ENCODE measurements around the gene PTPRN2.
"Not testable (repeated sequence)": the region's sequence is repeated elsewhere in the genome, so short reads cannot be mapped to it uniquely, and the experiment has no call there.

The PTPRN2 gene

DNA sequence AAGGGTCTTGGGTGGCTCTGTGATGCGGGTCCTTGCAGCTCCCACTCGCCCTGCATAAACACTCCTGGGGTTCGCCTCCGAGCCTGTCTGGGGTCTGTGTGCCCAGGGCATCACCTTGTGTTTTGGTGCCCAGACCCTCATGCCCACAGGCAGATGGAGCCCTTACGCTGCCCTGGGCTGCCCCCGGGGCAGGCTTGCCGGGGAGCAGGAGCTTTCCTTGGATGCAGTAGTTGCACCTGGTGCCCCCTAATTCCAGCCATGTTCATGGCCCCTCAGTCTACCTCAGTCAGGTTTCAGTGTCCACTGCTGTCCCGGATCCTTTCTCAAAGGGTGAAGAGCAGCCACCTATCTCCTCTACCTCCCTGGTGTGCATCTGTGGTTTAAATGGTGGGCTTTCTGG, 396.0 kb downstream of the PTPRN2 start:
- FAIRE-seq, result no peak

DNA sequence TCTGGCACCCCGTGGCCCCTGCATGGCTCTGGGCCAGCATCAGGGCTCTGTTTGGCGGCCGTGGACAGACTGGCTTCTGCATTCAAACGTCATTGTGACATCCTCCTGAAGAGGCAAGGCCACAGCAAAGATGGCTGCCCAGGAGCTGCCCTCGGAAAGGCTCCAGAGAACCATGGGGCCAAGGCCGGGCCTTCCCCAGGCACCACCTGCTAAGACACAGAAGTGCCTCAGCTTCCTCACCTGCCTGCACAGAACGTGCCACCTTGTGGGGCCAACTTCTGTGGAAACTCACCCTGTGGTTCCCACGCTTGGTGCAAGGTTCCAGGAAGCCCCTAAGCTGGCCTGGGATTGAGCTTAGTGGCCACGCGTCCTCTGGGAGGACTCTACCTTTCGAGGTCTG, 396.9 kb downstream of the PTPRN2 start:
- no peak for FAIRE-seq

DNA sequence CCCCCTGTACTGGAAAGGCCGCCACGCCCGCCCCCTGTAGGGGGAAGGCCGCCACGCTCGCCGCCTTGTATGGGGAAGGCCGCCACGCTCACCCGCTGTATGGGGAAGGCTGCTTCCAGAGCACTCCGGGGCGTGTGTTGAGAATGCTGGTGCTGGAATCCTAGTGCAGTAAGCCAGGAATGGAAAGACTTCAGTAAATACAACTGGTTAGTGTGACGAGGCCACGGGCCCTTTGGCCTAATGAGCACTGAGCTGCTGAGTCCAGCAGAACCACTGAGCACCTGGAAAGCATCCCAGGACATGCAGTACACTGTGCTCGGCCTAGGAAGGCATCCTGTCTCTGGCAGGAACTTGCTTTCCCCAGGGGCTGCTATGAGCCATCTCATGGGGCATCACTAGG, 398.9 kb downstream of the PTPRN2 start:
- no peak for FAIRE-seq

DNA sequence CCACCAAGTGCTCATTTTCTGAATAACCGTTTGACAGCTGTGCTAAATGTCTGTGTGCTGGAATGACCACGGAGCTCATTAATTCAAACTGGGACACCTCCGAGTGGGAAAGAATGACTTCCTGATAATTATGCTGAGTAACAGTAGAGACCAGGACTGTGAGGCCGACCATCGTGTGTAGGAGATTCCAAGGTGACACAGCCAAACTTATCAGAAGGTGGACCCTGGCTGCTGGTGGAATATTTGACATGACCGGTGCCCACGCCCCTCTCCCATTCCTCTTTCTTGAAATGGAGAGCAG, 400.0 kb downstream of the PTPRN2 start:
- FAIRE-seq, result no peak

DNA sequence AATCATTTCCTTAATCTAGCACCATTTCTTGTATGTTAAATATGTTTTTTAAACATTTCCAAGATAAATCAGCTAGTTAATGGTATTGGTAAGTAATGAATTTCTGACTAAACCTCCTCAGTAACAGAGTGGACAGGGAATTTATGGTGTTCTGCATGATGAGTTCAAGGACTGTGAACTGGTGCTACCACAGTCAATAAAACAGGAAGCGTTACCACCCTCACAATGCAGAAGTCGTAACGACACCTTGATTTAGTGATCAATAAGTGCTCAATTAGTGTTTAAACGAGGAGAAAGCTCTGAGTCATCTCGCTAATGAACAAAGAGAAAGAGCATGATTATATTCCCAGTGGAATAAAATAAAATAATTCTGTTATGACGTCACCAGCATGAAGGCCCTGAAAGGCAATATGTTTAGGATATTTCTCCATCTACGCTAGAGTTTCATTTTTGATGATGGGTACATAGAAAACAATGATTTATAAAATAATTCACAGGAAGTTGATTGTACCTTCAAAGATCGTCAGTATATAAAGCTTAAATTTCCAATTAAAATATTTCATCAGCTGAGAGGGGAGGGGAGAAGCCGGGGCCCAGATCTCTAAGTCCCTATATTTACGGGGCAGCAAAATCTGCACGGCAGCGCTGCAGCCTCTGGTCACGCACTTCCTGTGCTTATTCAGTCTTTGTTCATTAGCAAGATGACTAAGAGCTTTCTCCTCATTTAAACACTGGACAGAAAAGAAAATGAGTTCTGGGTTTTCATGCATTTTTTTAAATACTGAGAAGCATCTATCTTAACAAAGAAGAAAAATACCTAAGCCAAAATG, 400.5 kb downstream of the PTPRN2 start:
- no peak for FAIRE-seq

GRCh38 chr7:158186406-158186805, 401.2 kb downstream of the PTPRN2 start:
- no peak for FAIRE-seq

- FAIRE-seq, result no peak
Measured at GRCh38 chr7:158185653-158186052, 402.0 kb downstream of the PTPRN2 start.

- FAIRE-seq, result no peak
Measured at GRCh38 chr7:158183431-158183830, 404.2 kb downstream of the PTPRN2 start.

GRCh38 chr7:158176561-158177173, 411.0 kb downstream of the PTPRN2 start:
- FAIRE-seq, result no peak

- no peak for FAIRE-seq
Measured at GRCh38 chr7:158175779-158176178, 411.8 kb downstream of the PTPRN2 start.

GRCh38 chr7:158174947-158175346, 412.7 kb downstream of the PTPRN2 start:
- FAIRE-seq, result no peak

DNA sequence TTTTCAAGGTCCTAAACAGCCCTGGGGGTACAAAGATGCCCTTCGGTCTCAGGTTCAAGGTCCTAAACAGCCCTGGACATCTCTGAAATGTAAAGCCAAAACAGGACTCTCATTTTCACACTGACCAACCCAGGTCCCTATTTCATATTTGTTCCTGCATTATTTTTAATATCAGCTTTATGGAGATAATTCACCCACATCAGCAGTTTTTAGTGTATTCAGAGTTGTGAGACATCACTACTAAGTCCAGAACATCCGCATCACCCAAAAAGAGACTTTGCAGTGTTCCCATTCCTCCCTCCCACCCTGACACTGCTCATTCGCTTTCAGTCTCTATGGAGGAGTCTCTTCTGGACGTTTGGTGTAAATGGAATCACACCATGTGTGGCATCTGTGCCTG, 420.2 kb downstream of the PTPRN2 start:
- no peak for FAIRE-seq

GRCh38 chr7:158166386-158167340, 421.0 kb downstream of the PTPRN2 start:
- FAIRE-seq, result no peak

GRCh38 chr7:158165711-158166110, 421.9 kb downstream of the PTPRN2 start:
- FAIRE-seq, result no peak

GRCh38 chr7:158164101-158165095, 423.2 kb downstream of the PTPRN2 start:
- FAIRE-seq, result no peak

DNA sequence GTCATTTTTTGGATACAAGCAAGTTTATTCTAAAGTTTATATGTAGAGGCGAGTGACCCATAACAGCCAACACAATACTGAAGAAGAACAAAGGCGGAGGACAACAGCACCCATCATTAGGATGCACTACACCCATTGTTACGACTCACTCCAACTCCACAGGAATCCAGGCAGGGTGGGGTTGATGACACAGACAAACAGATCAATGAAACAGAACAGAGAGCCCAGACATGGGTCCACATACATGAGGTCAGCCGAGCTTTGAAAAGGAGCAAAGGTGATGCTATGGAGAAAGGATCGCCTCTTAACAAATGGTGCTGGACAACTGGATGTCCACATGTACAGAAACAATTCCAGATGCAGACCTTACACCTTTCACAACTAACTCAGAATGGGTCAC, 426.4 kb downstream of the PTPRN2 start:
- FAIRE-seq, result no peak

- FAIRE-seq, result no peak
Measured at GRCh38 chr7:158160199-158160598, 427.4 kb downstream of the PTPRN2 start.

DNA sequence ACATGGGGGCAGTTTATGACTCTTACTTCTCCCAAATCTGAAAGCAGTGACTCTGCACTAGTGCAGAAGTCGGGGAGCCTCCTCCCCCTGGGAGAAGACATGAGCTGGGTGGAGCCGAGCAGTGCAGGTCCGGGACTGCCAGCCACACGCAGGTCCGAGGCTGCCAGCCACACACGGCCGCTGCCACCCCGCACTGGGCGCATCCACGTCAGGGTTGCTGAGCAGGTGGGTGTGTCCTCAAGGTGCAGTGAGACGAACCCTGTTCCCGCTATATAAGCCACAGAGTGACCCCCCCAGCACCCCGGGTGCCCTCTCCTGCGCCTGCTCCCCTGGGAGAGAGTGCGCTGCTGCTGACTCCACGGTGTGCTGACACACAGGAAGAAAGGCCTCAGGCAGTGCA, 430.2 kb downstream of the PTPRN2 start:
- FAIRE-seq, result no peak

- not testable (repeated sequence) for FAIRE-seq
Measured at GRCh38 chr7:158151273-158151672, 436.4 kb downstream of the PTPRN2 start.

DNA sequence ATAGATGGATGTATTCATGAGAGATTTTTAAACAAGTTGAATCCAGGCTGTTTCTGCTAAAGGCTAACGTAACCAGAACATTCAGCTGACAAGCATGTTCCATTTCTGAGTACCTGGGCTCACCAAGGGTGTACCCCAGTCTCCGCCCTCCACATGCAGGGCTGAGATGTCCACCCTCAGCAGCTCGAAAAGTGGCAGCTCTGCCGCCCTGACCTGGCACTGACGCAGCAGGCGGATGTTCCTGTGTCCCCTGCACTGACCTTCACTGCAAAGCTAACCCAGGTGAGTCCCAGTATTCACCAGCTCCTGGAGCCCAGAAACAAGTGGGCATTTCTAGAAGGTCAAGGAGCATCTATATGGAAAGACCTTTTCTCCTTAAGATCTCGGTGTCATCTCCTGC, 437.4 kb downstream of the PTPRN2 start:
- no peak for FAIRE-seq

DNA sequence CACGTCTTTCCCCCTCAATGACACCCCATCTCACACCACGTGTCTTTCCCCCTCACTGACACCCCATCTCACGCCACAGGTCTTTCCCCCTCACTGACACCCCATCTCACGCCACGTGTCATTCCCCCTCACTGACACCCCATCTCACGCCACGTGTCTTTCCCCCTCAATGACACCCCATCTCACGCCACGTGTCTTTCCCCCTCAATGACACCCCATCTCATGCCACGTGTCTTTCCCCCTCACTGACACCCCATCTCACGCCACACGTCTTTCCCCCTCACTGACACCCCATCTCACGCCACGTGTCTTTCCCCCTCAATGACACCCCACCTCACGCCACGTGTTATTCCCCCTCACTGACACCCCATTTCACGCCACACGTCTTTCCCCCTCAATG, 440.2 kb downstream of the PTPRN2 start:
- FAIRE-seq, result not testable (repeated sequence)

DNA sequence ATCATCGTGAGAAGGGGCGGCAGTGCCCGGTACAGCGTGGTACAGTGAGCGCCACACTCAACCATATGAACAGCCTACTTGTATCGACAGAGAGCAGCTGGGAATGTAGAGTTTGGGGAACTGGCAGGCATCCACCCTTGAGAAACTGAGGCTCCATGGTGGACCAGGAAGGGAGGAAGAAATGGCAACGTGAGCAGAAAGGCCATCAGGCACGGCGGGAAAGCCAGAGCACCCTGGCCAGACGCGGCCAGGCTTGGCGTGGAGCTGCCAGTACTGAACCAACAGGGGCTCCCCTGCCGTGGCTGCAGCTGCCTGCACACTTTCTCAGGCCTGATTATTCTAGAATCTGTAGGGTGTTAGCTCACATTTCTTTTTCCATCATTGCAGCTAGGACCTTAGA, 442.3 kb downstream of the PTPRN2 start:
- FAIRE-seq, result no peak
